HepG2 (cell line): Measurements from ENCODE around the gene URB1. TPM values are rescaled to one million over a fixed set of nuclear protein-coding genes. Genes with fewer than 3 reads are reported as not detected.

Experiments used
- ATAC-seq: fragments of 200-7000 bp; cut with Tn5 transposase; 3 replicates; pipeline ENCODE4 v1.9.1; 2020; ENCODE audit warnings: mild to moderate bottlenecking, moderate library complexity
- BruUV-seq: library from RNA; stranded (reverse); fragments of 400-500 nt; replicated peaks from 2 replicates; lab custom pipeline; 2021; lab: Mats Ljungman, UMichigan
- CTCF ChIA-PET: fragments of 300-600 bp; formaldehyde crosslinking; extraction: SDS; loops from one replicate; lab custom pipeline; 2021; ENCODE audit warnings: low total read pairs, inconsistent platforms, low intra/inter-chr PET ratio; lab: Yijun Ruan, JAX
- POLR2A ChIA-PET: fragments of 350-600 bp; sonication (Branson Sonifier 250); formaldehyde crosslinking; loops from one replicate; lab custom pipeline; 2020; ENCODE audit warnings: antibody characterized with exemption, inconsistent platforms; lab: Yijun Ruan, JAX
- DNase-seq: peaks from one replicate; pipeline ENCODE4 v3.0.0-alpha.2; 2015; ENCODE audit warnings: low spot score
- FAIRE-seq: peaks from 3 replicates; lab custom pipeline; 2011; peaks lifted over from hg19 to GRCh38; lab: Jason Lieb, UNC
- H2AFZ ChIP-seq: one replicate; pipeline ENCODE4 v1.6.1; 2011; ENCODE audit warnings: low read length, inconsistent platforms
- H3K27ac ChIP-seq: fragments of 300-600 bp; 3 replicates; pipeline ENCODE4 v1.8.0; 2011; ENCODE audit warnings: mixed run types, mild to moderate bottlenecking, mixed read lengths, low read length, inconsistent platforms; ENCODE audit not compliant: insufficient read depth; ENCODE audit errors: extremely low read length
- H3K27me3 ChIP-seq, 2 experiments: fragments of 200-600 bp in 1 of 2; 2 replicates in 1 of 2; 3 replicates in 1 of 2; pipeline versions ENCODE4 v1.6.0 to v1.8.0; 2011; ENCODE audit warnings: low read length in 2 of 2, mild to moderate bottlenecking in 2 of 2, moderate library complexity in 2 of 2, inconsistent platforms in 1 of 2; ENCODE audit not compliant: insufficient read depth in 2 of 2, control insufficient read depth in 1 of 2
- H3K36me3 ChIP-seq, 2 experiments: fragments of 200-600 bp in 1 of 2; replicated peaks in 1 of 2; 2 replicates in 1 of 2; 3 replicates in 1 of 2; pipeline versions ENCODE4 v1.5.1 to v1.8.0; 2011; ENCODE audit warnings: low read length in 2 of 2, inconsistent platforms in 1 of 2; ENCODE audit not compliant: insufficient read depth in 2 of 2, control insufficient read depth in 1 of 2
- H3K4me1 ChIP-seq: 2 replicates; pipeline ENCODE4 v1.5.1; 2012; ENCODE audit warnings: low read length, inconsistent platforms; ENCODE audit not compliant: insufficient read depth
- H3K4me2 ChIP-seq: 2 replicates; pipeline ENCODE4 v1.6.0; 2011; ENCODE audit warnings: low read depth, low read length, inconsistent platforms
- H3K4me3 ChIP-seq, 3 experiments: fragments of 200-600 bp in 1 of 3; sonication (generic), shearing (Covaris generic) in 1 of 3; replicated peaks in 1 of 3; 2 replicates each; pipeline ENCODE4 v1.5.1; 2011 to 2016; ENCODE audit warnings: low read length in 3 of 3, inconsistent platforms in 2 of 3, low read depth in 2 of 3, mild to moderate bottlenecking in 2 of 3, control low read depth in 1 of 3, mixed read lengths in 1 of 3; ENCODE audit not compliant: insufficient read depth in 1 of 3
- H3K79me2 ChIP-seq: one replicate; pipeline ENCODE4 v1.6.1; 2011; ENCODE audit warnings: low read length, inconsistent platforms; ENCODE audit not compliant: insufficient read depth
- H3K9ac ChIP-seq: 2 replicates; pipeline ENCODE4 v1.6.0; 2011; ENCODE audit warnings: mild to moderate bottlenecking, low read depth, low read length, inconsistent platforms; ENCODE audit not compliant: insufficient read depth
- H3K9me3 ChIP-seq: 2 replicates; pipeline ENCODE4 v1.5.1; 2012; ENCODE audit warnings: mild to moderate bottlenecking, low read length
- H4K20me1 ChIP-seq: 2 replicates; pipeline ENCODE4 v1.6.0; 2011; ENCODE audit warnings: inconsistent platforms, mild to moderate bottlenecking, low read length, moderate library complexity; ENCODE audit not compliant: insufficient read depth
- GATAD1 ChIP-seq: IDR thresholded peaks from 2 replicates; pipeline ENCODE4 v1.6.1; 2016; ENCODE audit warnings: missing genetic modification reagents, missing compliant biosample characterization
- HMG20B ChIP-seq: conservative IDR thresholded peaks from 2 replicates; pipeline ENCODE4 v1.6.1; 2016; ENCODE audit warnings: missing genetic modification reagents, missing compliant biosample characterization
- SETDB1 ChIP-seq: sonication (generic); formaldehyde crosslinking; IDR thresholded peaks from 2 replicates; pipeline ENCODE4 v1.5.1; 2020; ENCODE audit warnings: missing genetic modification reagents, mild to moderate bottlenecking, borderline replicate concordance
- SPEN ChIP-seq: sonication (generic); formaldehyde crosslinking; IDR thresholded peaks from 2 replicates; pipeline ENCODE4 v1.5.1; 2020; ENCODE audit warnings: low read depth, mild to moderate bottlenecking, missing genetic modification reagents
- WGBS: methylation state at CpG from one replicate; pipeline ENCODE4 v1.1.6; 2017; ENCODE audit warnings: low lambda C conversion rate; 5-methylcytosine and 5-hydroxymethylcytosine counted together
- in situ Hi-C: cut with HindIII; loops from 2 replicates; pipeline ENCODE4 v1.10.0; 2017; ENCODE audit warnings: low pct_unique_long_range_greater_than_20kb; ENCODE audit not compliant: extremely low pct_ligation_motif_present
- intact Hi-C: fragments of 100-400 bp; cut with micrococcal nuclease; formaldehyde crosslinking; loops from one replicate; pipeline ENCODE4 v1.10.0; 2022; ENCODE audit not compliant: unreplicated experiment
- polyA plus RNA-seq, 8 experiments: library from polyadenylated mRNA; depleted of rRNA in 3 of 8; stranded (reverse) in 7 of 8; unstranded in 1 of 8; fragments of >200 nt; fragmentation: Illumina TruSeq in 4 of 8; extraction: Trizol in 4 of 8; gene quantifications; 2 replicates each; pipeline versions ENCODE4 v1.2.1 to v1.2.3, GENCODE V29; 2011 to 2016; ENCODE audit warnings: low read depth in 4 of 8, missing spikeins in 1 of 8, mixed read lengths in 1 of 8; ENCODE audit not compliant: insufficient read depth in 1 of 8
- total RNA-seq, 5 experiments: library from RNA; depleted of rRNA; stranded (reverse); fragments of >200 nt; fragmentation: Illumina TruSeq; extraction: Trizol; gene quantifications; 2 replicates each; pipeline ENCODE4 v1.2.3, GENCODE V29; 2016; ENCODE audit warnings: low read depth in 1 of 5
- TF ChIP-seq, protein P1 (sequence below): sonication (generic); formaldehyde crosslinking; IDR thresholded peaks from 2 replicates; pipeline ENCODE4 v1.9.0; 2021; ENCODE audit warnings: missing genetic modification reagents, borderline replicate concordance
- TF ChIP-seq, protein P2 (sequence below): sonication (generic); formaldehyde crosslinking; conservative IDR thresholded peaks from 2 replicates; pipeline ENCODE4 v1.8.0; 2022; ENCODE audit warnings: low read depth, missing genetic modification reagents

The URB1 gene
- total and polyA plus RNA-seq, 2 of the 13 experiments (the other 11 are each of a cell fraction or from before 2014, with no cell fraction given): 4.5 to 16.7 TPM

DNA sequence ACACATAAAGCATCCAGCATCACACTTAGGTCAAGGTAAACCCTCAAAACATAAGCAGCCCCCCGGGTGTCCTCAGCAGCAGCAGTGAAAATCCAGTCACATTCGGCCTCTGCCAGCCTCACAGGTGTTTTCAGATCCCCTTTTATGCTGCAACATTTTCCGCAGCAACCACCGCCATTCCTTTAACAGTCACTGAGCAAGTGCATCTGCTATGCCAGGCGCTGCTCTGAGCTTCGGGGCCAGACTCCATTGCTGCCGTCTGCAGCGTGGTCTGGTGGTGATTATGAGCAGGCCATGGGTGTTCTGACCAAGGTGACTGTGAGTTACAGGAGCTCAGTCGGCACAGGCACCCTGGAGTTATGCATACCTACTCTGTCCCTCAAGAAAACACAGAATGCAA is 4.5 kb downstream of the URB1 start:
- H3K79me2 ChIP-seq: peaks cover 56% of the 10 kb centered on the region
- no peak overlapping the region for H3K4me2 ChIP-seq
- 92% methylated on average over 8 of the region's 9 CpGs for WGBS
- intact Hi-C loops: no loop called here
- H3K9ac ChIP-seq: 0 out of 2 replicates have a peak overlapping the region, but pooled peaks have one; percentile 2
- ATAC-seq: no peak
- H2AFZ ChIP-seq: no peak overlapping the region
- no peaks in the 10 kb centered on the region for H3K9me3 ChIP-seq
- H3K4me3 ChIP-seq: no peak overlapping the region
- no peak for DNase-seq
- peaks cover 19 to 42% of the 10 kb centered on the region in 2 experiments; a peak in 4 of 5 replicates for H3K36me3 ChIP-seq
- H3K4me1 ChIP-seq: peaks cover 52% of the 10 kb centered on the region
- H3K27ac ChIP-seq: no peak overlapping the region
- POLR2A ChIA-PET: no interaction called here
- H4K20me1 ChIP-seq: peaks cover 7% of the 10 kb centered on the region; the same call in 1 of the 2 replicates
- H3K27me3 ChIP-seq: no peaks in the 10 kb centered on the region
- no peak for FAIRE-seq
- no TSS peak for BruUV-seq
- no peak for TF ChIP-seq SPEN (CRISPR knock-in tag)
- no peak for TF ChIP-seq GATAD1 (CRISPR knock-in tag)
- no peak for TF ChIP-seq SETDB1 (CRISPR knock-in tag)
- no peak for TF ChIP-seq HMG20B (CRISPR knock-in tag)
- TF ChIP-seq, protein P1, sequence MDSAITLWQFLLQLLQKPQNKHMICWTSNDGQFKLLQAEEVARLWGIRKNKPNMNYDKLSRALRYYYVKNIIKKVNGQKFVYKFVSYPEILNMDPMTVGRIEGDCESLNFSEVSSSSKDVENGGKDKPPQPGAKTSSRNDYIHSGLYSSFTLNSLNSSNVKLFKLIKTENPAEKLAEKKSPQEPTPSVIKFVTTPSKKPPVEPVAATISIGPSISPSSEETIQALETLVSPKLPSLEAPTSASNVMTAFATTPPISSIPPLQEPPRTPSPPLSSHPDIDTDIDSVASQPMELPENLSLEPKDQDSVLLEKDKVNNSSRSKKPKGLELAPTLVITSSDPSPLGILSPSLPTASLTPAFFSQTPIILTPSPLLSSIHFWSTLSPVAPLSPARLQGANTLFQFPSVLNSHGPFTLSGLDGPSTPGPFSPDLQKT (CRISPR knock-in tag): no peak
- TF ChIP-seq, protein P2, sequence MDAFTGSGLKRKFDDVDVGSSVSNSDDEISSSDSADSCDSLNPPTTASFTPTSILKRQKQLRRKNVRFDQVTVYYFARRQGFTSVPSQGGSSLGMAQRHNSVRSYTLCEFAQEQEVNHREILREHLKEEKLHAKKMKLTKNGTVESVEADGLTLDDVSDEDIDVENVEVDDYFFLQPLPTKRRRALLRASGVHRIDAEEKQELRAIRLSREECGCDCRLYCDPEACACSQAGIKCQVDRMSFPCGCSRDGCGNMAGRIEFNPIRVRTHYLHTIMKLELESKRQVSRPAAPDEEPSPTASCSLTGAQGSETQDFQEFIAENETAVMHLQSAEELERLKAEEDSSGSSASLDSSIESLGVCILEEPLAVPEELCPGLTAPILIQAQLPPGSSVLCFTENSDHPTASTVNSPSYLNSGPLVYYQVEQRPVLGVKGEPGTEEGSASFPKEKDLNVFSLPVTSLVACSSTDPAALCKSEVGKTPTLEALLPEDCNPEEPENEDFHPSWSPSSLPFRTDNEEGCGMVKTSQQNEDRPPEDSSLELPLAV: no peak
- CTCF ChIA-PET: no interaction called here
- in situ Hi-C loops: no loop called here
